ENCODE measurements around the gene EHD1.

DNA sequence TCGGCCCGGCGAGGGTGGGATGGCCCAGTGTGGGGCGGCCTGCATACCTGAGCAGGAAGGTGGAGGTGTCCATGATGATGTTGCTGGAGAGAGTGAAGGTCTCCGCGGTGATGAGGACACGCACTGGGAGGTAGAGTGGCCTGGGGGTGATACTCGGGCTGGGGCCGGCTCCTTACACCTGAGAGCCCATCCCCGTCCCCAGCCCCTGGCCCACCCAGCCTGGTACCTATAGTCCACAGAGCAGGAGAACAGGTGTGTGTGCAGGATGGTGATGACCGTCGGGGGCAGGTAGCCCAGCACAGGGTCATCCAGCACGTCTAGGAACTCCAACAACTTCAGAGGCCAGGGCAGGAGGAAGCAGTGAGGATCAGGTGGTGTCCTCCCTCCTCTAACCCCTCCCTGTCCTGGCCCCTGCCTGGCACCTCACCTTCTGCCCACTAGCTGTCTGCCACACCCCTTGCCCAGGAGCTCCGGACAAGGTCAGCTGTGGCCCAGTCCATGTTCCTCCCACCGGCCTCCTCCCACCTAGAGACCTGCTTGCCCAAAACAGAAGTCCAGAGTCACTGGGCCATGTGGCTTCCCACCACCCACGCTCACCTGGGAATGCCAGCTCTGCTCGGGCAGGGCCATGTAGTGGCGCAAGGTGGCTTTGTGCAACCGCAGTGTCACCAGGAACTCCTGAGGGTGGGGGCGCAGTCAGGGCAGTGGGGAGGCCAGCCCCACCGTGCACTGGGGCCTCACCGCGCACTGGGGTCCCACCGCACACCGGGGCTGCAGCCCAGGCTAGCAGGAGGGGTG lies 27.3 kb upstream of the EHD1 start:
- TF ChIP-seq, protein P1, sequence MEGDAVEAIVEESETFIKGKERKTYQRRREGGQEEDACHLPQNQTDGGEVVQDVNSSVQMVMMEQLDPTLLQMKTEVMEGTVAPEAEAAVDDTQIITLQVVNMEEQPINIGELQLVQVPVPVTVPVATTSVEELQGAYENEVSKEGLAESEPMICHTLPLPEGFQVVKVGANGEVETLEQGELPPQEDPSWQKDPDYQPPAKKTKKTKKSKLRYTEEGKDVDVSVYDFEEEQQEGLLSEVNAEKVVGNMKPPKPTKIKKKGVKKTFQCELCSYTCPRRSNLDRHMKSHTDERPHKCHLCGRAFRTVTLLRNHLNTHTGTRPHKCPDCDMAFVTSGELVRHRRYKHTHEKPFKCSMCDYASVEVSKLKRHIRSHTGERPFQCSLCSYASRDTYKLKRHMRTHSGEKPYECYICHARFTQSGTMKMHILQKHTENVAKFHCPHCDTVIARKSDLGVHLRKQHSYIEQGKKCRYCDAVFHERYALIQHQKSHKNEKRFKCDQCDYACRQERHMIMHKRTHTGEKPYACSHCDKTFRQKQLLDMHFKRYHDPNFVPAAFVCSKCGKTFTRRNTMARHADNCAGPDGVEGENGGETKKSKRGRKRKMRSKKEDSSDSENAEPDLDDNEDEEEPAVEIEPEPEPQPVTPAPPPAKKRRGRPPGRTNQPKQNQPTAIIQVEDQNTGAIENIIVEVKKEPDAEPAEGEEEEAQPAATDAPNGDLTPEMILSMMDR (conservative IDR thresholded peaks at IDR 0.05 in 1 of 2, IDR thresholded peaks at IDR 0.05 in 1 of 2; ENCODE audit: extremely low read depth in 1 of 2, insufficient read depth in 1 of 2, low read depth in 1 of 2, low read length in 2 of 2), result no peak
- TF ChIP-seq EZH2 (IDR thresholded peaks at IDR 0.05; ENCODE audit: borderline replicate concordance, low read length), result no peak
